HepG2 (cell line): ENCODE results near the gene CYP2A7. TPM values are rescaled to one million over a fixed set of nuclear protein-coding genes. Genes with fewer than 3 reads are reported as not detected.

Source experiments
- ARNT2 ChIP-seq: sonication (generic); formaldehyde crosslinking; IDR thresholded peaks from 2 replicates; pipeline ENCODE4 v1.8.0; 2022; ENCODE audit warnings: mild to moderate bottlenecking, low read depth, missing genetic modification reagents, moderate library complexity
- HDAC2 ChIP-seq: sonication (generic); formaldehyde crosslinking; IDR thresholded peaks from 2 replicates; pipeline ENCODE4 v1.4.0; 2020; ENCODE audit warnings: missing genetic modification reagents
- IKZF1 ChIP-seq: fragments of 450-650 bp; IDR thresholded peaks from 2 replicates; pipeline ENCODE4 v1.7.1; 2016
- KLF6 ChIP-seq: IDR thresholded peaks from 2 replicates; pipeline ENCODE4 v1.8.0; 2016; ENCODE audit warnings: missing biosample characterization, missing genetic modification reagents
- MIXL1 ChIP-seq: IDR thresholded peaks from 2 replicates; pipeline ENCODE4 v1.6.1; 2016
- NFATC3 ChIP-seq: sonication (generic); formaldehyde crosslinking; IDR thresholded peaks from 2 replicates; pipeline ENCODE4 v1.5.1; 2020; ENCODE audit warnings: mild to moderate bottlenecking, missing genetic modification reagents
- NFE2L1 ChIP-seq: sonication (generic); formaldehyde crosslinking; IDR thresholded peaks from 2 replicates; pipeline ENCODE4 v1.4.0; 2020; ENCODE audit warnings: missing genetic modification reagents, mild to moderate bottlenecking, borderline replicate concordance
- TGIF2 ChIP-seq: IDR thresholded peaks from 2 replicates; pipeline ENCODE4 v1.6.1; 2016; ENCODE audit warnings: control low read depth, missing compliant biosample characterization
- ZFP90 ChIP-seq: sonication (generic); formaldehyde crosslinking; IDR thresholded peaks from 2 replicates; pipeline ENCODE4 v1.8.0; 2022; ENCODE audit warnings: missing genetic modification reagents, mild to moderate bottlenecking, inconsistent platforms, borderline replicate concordance
- ZNF317 ChIP-seq: sonication (generic); formaldehyde crosslinking; IDR thresholded peaks from 2 replicates; pipeline ENCODE4 v1.5.0; 2020; ENCODE audit warnings: mild to moderate bottlenecking, missing genetic modification reagents
- polyA plus RNA-seq, 8 experiments: library from polyadenylated mRNA; depleted of rRNA in 3 of 8; stranded (reverse) in 7 of 8; unstranded in 1 of 8; fragments of >200 nt; fragmentation: Illumina TruSeq in 4 of 8; extraction: Trizol in 4 of 8; gene quantifications; 2 replicates each; pipeline versions ENCODE4 v1.2.1 to v1.2.3, GENCODE V29; 2011 to 2016; ENCODE audit warnings: low read depth in 4 of 8, missing spikeins in 1 of 8, mixed read lengths in 1 of 8; ENCODE audit not compliant: insufficient read depth in 1 of 8
- total RNA-seq, 5 experiments: library from RNA; depleted of rRNA; stranded (reverse); fragments of >200 nt; fragmentation: Illumina TruSeq; extraction: Trizol; gene quantifications; 2 replicates each; pipeline ENCODE4 v1.2.3, GENCODE V29; 2016; ENCODE audit warnings: low read depth in 1 of 5
- TF ChIP-seq, protein P1 (sequence below): sonication (generic); formaldehyde crosslinking; IDR thresholded peaks from 2 replicates; pipeline ENCODE4 v1.4.0; 2020; ENCODE audit warnings: mild to moderate bottlenecking, missing genetic modification reagents, borderline replicate concordance
- TF ChIP-seq, protein P2 (sequence below): sonication (generic); formaldehyde crosslinking; IDR thresholded peaks from 2 replicates; pipeline ENCODE4 v1.4.0; 2020; ENCODE audit warnings: mild to moderate bottlenecking, missing genetic modification reagents
- TF ChIP-seq, protein P3 (sequence below): sonication (generic); formaldehyde crosslinking; IDR thresholded peaks from 2 replicates; pipeline ENCODE4 v1.4.0; 2020; ENCODE audit warnings: missing genetic modification reagents, mild to moderate bottlenecking, borderline replicate concordance
- TF ChIP-seq, protein P4 (sequence below): sonication (generic); formaldehyde crosslinking; IDR thresholded peaks from 2 replicates; pipeline ENCODE4 v1.8.1; 2023; ENCODE audit warnings: missing genetic modification reagents, inconsistent platforms, borderline replicate concordance
- TF ChIP-seq, protein P5 (sequence below): IDR thresholded peaks from 2 replicates; pipeline ENCODE4 v1.6.1; 2012; ENCODE audit warnings: inconsistent platforms

The CYP2A7 gene
- total and polyA plus RNA-seq, 2 of the 13 experiments (the other 11 are each of a cell fraction or from before 2014, with no cell fraction given): not detected

DNA sequence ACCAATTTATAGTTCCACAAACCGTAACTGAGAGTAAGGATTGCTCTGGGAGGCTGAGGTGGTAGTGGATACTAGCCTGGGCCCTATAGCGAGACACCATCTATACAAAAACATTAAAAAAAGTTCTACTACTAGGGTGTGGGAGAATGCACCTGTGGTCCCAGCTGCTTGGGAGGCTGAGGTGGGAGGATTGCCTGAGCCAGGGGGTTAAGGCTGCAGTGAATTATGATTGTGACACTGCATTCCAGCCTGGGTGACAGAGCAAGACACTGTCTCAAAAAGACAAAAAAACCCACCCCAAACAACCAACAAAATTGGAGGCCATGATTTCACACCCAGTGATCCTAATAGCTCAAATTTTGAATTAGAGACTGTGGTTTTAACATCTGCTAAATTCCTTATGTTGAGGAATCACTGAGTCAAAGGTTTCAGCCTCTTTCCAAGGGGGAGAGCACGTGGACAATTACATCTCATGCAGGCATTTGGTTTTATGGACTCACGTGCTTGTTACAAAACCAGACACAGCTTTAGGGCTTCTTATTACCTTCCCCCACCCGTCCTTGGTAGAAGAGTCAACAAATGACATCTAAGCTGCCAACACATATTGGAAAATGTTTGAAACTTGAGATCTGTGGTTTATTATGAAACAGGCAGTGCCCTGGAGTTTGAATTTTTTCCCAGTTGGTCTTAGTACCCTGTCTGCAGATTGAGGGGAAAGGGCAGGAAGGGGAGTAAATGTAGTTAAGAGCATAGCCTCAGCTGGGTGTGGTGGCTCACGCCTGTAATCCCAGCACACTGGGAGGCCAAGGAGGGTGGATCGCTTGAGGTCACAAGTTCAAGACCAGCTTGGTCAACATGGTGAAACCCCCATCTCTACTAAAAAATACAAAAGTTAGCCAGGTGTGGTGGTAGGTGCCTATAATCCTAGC is 50.3 kb downstream of the CYP2A7 start (continued):
- TF ChIP-seq, protein P1, sequence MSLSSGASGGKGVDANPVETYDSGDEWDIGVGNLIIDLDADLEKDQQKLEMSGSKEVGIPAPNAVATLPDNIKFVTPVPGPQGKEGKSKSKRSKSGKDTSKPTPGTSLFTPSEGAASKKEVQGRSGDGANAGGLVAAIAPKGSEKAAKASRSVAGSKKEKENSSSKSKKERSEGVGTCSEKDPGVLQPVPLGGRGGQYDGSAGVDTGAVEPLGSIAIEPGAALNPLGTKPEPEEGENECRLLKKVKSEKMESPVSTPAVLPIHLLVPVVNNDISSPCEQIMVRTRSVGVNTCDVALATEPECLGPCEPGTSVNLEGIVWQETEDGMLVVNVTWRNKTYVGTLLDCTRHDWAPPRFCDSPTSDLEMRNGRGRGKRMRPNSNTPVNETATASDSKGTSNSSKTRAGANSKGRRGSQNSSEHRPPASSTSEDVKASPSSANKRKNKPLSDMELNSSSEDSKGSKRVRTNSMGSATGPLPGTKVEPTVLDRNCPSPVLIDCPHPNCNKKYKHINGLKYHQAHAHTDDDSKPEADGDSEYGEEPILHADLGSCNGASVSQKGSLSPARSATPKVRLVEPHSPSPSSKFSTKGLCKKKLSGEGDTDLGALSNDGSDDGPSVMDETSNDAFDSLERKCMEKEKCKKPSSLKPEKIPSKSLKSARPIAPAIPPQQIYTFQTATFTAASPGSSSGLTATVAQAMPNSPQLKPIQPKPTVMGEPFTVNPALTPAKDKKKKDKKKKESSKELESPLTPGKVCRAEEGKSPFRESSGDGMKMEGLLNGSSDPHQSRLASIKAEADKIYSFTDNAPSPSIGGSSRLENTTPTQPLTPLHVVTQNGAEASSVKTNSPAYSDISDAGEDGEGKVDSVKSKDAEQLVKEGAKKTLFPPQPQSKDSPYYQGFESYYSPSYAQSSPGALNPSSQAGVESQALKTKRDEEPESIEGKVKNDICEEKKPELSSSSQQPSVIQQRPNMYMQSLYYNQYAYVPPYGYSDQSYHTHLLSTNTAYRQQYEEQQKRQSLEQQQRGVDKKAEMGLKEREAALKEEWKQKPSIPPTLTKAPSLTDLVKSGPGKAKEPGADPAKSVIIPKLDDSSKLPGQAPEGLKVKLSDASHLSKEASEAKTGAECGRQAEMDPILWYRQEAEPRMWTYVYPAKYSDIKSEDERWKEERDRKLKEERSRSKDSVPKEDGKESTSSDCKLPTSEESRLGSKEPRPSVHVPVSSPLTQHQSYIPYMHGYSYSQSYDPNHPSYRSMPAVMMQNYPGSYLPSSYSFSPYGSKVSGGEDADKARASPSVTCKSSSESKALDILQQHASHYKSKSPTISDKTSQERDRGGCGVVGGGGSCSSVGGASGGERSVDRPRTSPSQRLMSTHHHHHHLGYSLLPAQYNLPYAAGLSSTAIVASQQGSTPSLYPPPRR (CRISPR knock-in tag): peak; percentile 86
- TF ChIP-seq, protein P2, sequence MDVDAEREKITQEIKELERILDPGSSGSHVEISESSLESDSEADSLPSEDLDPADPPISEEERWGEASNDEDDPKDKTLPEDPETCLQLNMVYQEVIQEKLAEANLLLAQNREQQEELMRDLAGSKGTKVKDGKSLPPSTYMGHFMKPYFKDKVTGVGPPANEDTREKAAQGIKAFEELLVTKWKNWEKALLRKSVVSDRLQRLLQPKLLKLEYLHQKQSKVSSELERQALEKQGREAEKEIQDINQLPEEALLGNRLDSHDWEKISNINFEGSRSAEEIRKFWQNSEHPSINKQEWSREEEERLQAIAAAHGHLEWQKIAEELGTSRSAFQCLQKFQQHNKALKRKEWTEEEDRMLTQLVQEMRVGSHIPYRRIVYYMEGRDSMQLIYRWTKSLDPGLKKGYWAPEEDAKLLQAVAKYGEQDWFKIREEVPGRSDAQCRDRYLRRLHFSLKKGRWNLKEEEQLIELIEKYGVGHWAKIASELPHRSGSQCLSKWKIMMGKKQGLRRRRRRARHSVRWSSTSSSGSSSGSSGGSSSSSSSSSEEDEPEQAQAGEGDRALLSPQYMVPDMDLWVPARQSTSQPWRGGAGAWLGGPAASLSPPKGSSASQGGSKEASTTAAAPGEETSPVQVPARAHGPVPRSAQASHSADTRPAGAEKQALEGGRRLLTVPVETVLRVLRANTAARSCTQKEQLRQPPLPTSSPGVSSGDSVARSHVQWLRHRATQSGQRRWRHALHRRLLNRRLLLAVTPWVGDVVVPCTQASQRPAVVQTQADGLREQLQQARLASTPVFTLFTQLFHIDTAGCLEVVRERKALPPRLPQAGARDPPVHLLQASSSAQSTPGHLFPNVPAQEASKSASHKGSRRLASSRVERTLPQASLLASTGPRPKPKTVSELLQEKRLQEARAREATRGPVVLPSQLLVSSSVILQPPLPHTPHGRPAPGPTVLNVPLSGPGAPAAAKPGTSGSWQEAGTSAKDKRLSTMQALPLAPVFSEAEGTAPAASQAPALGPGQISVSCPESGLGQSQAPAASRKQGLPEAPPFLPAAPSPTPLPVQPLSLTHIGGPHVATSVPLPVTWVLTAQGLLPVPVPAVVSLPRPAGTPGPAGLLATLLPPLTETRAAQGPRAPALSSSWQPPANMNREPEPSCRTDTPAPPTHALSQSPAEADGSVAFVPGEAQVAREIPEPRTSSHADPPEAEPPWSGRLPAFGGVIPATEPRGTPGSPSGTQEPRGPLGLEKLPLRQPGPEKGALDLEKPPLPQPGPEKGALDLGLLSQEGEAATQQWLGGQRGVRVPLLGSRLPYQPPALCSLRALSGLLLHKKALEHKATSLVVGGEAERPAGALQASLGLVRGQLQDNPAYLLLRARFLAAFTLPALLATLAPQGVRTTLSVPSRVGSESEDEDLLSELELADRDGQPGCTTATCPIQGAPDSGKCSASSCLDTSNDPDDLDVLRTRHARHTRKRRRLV: no peak
- TF ChIP-seq ZFP90 (CRISPR knock-in tag) (0 out of 2 replicates have a peak, but pooled peaks have one; percentile 42), ZNF317 (CRISPR knock-in tag) (0 out of 2 replicates have a peak, but pooled peaks have one; percentile 39), ARNT2 (peak; percentile 50; the same call in 1 of the 2 replicates), NFATC3 (CRISPR knock-in tag) (peak; percentile 66; the same call in 1 of the 2 replicates), TGIF2 (CRISPR knock-in tag) (0 out of 2 replicates have a peak, but pooled peaks have one; percentile 29), MIXL1 (peak; percentile 56; the same call in 1 of the 2 replicates), KLF6 (CRISPR knock-in tag) (peak; percentile 72), IKZF1 (no peak), HDAC2 (CRISPR knock-in tag) (peak; percentile 77), NFE2L1 (CRISPR knock-in tag) (no peak)
- TF ChIP-seq, protein P3, sequence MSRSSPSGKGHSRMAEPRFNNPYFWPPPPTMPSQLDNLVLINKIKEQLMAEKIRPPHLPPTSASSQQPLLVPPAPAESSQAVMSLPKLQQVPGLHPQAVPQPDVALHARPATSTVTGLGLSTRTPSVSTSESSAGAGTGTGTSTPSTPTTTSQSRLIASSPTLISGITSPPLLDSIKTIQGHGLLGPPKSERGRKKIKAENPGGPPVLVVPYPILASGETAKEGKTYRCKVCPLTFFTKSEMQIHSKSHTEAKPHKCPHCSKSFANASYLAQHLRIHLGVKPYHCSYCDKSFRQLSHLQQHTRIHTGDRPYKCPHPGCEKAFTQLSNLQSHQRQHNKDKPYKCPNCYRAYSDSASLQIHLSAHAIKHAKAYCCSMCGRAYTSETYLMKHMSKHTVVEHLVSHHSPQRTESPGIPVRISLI: peak; percentile 73; the same call in 1 of the 2 replicates
- TF ChIP-seq, protein P4, sequence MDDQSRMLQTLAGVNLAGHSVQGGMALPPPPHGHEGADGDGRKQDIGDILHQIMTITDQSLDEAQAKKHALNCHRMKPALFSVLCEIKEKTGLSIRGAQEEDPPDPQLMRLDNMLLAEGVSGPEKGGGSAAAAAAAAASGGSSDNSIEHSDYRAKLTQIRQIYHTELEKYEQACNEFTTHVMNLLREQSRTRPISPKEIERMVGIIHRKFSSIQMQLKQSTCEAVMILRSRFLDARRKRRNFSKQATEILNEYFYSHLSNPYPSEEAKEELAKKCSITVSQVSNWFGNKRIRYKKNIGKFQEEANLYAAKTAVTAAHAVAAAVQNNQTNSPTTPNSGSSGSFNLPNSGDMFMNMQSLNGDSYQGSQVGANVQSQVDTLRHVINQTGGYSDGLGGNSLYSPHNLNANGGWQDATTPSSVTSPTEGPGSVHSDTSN: no peak
- TF ChIP-seq, protein P5, sequence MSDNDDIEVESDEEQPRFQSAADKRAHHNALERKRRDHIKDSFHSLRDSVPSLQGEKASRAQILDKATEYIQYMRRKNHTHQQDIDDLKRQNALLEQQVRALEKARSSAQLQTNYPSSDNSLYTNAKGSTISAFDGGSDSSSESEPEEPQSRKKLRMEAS: peak; percentile 86
